HG03432 (cell line): ENCODE data around the gene PLEKHA8.

Experiments
- ATAC-seq: cut with Tn5 transposase; IDR thresholded peaks from one replicate; pipeline ENCODE4 v1.9.1; 2021; ENCODE audit warnings: mild to moderate bottlenecking, moderate library complexity; ENCODE audit not compliant: unreplicated experiment

PLEKHA8 gene

DNA sequence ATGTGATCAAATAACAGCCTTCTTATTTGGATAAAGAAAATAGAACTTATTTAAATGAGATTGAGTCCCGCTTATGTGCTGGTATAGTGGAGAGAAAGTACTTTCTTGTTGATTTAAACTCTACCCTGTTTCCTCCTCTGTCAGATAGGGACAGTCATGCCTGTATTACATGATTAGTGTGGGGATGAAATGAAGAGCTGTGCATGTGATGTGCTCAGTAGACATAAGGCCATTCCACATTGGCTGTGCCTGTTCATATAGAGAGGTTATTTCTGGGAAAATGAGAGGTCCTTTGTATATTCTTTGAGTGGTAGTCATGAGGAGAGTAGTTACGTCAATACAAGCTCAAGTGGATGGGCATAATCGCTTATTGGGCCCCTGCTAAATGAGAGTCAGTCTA is 112.2 kb downstream of the PLEKHA8 start:
- no peak for ATAC-seq

DNA sequence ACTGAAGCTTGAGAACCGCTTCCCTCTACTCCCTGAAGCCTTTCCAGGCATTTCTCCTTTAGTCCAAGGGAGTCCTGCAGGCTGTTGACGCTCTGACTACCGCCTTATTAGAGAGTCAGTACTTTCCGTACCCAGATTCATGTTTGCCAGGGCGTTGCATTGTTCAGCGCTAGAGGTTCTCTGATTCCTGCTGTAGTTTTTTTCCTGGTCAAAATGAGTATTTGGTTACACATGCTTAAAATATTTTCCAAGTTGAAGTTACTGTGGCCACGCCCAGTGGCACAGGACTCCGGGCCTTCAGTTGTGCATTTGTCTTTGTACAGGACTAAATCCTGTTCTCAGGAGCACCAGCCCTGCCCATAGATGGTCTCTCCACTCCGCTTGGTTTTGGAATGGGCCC is 114.5 kb downstream of the PLEKHA8 start:
- no peak for ATAC-seq

DNA sequence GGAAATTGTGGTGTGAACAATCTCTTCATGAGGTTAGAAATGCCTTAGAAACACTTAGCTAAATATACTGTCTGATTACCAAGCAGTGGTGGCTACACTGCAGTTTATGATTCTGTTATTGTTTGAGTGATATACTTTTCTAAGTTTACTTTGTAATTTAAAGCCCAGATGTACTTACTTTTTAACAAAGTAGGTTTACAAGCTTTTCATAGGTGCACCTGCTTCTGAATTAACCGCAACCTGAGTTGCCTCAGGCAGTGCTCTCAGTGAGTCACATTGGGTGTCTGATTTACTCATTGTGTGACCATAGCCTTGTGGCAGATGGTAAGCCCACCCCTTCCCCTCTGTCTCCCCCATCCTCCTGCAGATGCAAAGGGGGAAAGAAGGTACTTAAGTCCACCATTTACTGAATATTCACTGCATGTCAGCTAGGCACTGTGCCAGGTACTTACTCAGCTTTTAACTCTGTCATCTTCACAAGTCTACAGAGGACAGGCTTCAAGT is 115.6 kb downstream of the PLEKHA8 start:
- ATAC-seq, result no peak

DNA sequence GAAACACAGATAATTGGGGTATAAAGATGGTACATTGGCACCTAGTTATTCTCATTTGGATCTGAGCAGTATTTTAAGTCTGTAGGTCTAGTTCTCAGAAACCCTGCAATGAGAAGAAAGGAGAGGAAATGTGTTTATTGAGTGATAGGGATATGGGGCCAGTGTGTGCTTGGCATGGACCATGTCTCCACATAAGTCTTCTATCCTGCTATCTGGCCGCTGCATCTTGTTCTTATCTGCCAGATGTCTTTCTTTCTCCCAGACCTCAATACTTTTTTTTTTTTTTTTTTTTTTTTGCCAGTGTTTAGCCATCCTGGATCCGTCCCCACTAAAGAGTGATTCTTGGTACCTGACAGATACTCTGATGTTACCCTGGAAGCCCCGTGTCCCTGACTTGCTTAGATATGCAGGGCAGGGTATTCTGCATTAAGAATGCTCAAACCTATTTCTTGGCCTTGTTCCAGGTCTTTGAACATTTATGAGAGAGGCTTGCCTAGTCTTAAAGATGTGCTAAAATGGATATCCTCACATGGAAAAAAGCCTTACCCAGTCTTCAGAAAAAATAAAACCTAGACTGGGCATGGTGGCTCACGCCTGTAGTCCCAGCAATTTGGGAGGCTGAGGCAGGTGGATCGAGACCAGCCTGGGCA is 116.6 kb downstream of the PLEKHA8 start:
- no peak for ATAC-seq

DNA sequence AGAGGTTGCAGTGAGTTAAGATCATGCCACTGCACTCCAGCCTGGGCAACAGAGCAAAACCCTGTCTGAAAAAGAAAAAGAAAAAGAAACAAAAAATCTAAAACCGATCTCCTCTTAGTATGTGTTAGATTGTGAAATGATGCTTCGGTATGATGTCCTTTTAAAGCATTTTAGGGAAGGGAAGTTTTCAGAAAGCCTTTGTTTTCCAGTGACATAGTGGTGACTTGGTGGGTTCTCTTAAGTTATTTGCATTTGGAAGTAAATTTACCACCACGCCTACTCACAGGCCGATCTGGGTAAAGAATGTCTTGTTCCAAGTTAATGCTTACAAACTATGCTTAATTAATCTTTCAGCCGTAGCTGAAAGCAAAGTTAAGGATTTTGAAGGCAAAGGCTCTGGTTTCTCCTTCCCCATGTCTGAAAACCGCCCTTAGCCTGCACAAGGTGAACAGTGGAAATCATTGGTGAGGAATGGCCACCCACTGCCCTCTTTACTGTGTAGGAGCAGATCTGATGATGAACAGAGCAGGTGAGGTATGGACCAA is 117.3 kb downstream of the PLEKHA8 start:
- ATAC-seq, result no peak

DNA sequence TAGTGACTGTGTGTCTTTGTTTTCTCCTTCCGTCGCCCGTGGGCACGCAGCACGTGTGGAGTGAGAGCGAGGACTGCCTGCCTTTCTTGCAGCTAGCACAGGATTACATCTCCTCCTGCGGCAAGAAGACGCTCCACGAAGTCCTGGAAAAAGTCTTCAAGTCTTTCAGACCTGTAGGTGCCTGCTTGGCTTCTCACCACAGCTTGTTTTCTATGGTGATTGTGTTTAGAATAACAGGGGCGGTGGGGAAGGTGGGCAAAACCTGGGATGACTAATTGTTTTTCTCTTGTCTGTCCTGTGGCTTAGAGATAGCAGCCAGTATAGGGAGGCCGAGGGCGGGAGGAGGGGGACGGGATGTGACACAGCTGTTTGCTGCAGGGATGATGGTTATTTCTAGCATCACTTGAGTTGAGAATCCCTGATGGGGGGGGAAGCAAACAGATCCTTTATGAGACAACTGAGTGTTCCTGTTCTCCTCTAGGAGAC is 118.0 kb downstream of the PLEKHA8 start:
- no peak for ATAC-seq

DNA sequence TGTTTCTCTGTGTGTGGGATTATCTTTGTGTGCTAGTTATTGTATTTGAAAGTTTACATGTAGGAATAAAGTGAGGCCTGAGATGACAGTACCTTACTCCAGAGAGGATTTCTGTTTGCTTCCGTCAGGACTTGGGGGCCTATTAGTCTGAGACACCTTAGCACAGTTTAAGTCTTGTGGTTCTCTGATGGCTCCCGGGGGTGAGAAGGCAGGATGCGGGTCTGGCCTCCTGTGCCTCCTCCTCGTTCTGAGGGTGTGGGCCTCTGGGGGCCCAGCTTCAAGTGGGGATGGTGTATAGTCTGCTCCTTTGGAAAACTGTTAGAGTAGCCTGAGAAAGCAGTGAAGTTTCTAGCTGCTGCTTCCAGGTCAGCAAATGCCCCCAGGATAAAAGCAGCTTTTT is 119.0 kb downstream of the PLEKHA8 start:
- ATAC-seq, result no peak

DNA sequence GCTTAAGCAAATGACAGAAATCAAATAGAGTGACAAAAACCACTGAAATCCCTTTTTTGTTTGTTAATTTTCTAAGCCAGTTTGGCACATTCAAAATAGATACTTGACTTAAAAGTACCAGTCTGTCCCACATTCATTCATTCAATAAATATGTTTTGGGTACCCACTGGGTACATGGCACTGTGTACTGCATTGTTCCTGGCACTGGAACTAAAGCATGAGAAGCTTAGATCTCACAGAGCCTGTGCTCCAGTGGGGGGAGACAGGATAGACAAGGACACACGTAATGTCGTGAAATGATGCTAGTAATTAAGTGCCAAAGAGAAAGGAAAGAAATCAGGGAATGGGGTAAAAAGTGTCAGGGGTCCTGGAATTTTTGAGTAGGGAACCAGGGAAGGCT is 119.6 kb downstream of the PLEKHA8 start:
- ATAC-seq, result no peak

DNA sequence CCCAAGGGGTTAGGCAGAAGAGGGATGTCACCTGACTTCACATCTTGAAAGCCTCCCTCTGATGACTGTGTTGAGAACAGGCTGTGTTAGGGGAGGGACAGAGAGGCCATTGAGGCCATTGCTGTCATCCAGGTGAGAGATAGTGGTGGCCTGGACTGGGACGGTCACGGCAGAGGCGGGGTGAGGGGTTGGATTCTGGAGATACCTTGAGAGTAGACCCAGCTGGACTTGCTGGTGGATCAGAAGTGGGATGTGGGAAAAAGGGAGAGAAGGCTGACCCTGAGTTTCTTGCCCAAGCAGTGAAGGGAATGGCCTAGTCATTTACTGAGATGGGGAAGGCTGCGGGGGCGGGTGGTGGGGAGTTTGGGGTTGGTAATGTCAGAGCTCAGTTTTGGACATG is 120.2 kb downstream of the PLEKHA8 start:
- no peak for ATAC-seq

DNA sequence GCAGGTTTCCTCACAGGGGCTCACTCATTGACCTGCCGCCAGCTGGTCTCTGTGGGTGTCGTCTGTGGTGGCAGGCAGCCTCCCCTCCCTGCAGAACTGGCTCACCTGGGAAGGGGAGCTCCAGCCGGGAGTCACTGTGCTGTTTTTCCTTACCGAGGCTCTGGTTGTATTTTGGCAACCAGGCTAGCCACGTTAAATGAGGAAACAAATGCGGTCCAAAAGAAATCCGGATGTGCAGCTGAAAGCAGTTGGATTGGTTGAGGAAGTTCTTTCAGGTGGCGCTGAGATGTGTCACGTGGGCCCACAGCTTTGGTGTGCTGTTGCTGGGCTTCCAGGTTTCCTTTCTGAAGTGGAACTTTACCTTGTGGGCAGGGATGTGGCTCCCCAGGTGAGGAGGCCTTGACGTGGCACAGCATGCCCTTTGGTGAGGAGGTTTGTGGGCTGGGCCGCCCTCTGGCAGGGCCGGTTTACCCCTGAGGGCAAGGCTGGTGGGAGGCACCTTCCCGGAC is 120.8 kb downstream of the PLEKHA8 start:
- peak; percentile 41 for ATAC-seq

DNA sequence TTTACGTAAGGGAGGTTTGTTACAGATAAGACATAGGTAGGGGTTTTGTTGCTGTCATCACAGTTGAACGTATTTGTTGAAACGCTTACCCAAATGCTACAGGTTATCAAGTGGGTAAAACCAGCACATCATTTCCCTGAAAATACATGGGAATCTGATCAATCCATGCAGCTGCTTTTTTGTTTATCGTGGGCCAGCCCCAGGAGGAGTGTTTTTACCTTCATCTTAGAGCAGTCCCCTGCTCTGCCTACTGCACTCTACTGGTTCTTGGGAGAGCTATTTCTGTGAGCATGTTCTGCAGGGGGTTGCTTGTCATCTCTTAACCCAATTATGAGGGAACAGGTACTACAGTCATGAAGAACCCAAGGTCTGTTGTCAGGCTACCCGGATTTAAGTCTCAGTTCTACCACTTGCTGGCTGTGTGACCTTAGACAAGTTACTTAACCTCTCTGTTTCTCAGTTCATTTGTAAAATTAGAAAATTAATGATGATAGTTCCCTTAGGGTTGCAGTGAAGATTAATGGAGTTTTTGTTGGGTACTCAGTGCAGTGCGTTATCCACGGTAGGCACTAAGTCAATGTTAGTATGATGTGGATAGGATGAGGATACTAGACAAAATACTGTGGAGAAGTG is 121.5 kb downstream of the PLEKHA8 start:
- ATAC-seq, result no peak

DNA sequence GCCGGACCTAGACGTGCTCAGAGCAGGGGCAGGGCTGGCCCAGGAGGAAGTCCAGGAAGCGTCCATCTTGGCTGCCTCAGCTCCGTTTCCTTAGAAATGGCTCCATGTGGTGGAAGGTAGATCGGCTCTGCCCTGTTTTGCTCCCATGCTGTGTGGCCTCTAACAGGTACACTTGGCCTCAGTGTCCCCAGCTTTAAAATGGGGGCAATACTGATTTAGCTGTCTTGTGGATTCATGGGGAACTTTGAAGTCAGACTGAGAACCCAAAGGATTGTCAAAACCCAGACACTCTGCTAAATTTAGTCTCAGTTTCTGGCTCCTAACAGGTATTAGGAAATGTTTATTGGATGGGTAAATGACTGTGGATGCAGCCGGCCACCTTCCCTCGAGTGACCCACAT is 122.5 kb downstream of the PLEKHA8 start:
- no peak for ATAC-seq

DNA sequence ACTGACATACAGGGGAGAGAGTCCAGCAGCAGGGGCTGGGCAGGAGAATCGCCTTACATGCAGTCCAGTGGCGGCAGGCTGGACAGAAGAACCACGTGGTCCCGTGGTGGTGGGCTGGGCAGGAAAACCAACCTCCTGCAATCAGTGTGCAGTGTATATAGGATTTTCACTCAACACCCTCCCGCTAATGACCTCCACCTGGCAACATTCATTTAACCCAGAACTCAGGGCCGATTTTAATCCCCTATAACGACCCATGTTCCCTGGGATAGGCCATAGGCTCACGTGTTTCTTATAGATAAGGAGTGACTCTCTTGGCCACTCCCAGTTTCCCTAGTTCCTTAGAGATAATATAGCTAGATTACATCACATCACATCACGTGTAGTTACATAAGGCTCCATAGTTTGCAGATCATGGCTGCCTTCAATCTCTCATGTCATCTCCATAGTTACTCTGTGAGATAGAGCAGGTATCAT is 125.9 kb downstream of the PLEKHA8 start:
- no peak for ATAC-seq

DNA sequence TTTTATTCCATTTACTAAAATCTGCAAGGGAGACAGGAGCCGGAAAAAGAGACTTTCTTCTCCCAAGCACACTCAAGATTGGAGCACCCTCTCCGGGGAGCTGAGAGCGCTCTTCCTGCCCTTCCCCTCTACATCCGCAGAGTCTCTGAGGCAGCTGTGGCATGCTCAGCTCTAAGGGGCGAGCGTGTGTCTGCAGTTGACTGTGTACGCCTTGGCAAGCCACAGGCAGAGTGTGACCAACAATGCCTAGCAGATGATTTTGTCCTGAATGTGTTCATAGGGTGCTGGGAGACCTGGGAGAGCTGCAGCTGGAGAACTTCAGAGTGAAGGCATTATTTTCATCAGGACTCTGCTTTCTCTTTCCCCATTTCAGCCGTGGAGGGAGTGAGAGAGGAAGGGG is 127.3 kb downstream of the PLEKHA8 start:
- ATAC-seq, result no peak

DNA sequence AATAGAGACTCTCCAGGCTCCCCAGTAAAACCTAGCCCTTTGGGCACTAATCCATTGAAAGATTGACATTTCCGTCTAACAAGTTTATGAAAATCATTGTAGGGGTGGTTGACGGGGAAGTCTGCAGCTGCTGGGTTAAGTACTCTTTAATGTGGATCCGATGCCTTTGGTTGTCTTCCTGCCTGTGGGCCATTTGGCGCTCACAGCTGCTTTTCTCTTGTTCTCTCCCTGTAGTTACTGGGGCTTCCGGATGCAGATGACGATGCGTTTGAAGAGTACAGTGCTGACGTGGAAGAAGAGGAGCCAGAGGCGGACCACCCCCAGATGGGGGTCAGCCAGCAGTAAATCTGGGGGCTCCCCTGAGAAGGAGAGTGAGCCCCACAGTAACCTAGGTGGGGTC is 129.0 kb downstream of the PLEKHA8 start:
- ATAC-seq, result no peak

DNA sequence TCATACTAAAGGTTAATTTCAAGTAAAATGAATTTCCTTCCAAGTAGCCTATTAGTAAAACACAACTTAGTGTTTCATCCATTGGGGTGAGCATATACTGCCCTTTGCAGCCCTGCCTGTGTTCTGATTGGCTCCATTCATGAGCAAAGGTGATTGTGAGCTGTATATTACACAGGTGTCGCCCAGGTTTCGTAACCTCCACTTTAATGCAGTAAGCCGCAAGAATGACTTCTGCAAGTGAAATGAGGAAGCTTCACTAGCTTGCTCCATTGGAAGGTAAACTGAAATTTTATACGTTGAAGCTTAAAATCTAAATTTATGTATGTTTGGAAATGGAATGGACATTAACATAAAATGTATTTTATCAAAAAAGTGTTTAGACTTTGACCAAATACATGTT is 131.0 kb downstream of the PLEKHA8 start:
- ATAC-seq, result no peak

DNA sequence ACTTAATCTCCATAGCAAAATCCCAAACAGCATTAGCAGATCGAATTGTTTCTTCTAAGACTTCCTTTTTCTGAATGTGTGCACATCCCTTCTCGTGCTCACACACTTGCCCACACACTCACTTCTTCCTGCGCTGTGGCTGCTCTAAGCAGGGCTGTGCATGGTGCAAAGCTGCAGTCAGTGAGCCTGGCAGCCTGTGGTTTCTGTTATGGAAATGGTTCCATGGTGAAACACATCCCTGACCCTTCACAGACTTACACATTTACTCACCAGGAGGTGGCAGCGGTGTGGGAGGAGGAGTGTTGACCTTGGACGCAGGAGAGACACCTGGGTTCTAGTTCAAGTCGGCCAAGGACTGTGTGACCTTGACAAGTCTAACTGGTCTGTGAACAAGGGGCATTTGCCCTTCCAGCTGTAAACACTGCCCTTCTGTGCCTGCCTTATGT is 131.5 kb downstream of the PLEKHA8 start:
- ATAC-seq, result no peak

DNA sequence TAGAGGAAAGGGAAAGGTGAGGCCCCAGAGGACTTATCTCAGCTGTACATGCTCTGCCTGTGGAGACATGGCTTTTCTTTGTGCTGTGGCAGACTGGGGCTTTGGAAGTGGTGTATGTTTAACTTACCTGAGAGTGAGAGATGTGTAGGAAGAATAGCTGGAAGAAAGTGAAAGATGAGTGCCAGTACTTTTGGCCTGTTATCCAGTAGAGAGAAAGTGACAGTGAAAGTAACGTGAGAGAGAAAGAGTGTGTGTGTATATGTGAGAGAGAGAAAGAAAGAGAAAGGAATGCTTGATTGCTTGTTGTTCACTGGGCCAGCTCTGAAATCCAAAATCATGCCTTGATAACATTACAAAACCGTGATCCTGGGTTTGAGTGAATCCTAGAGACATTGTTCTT is 132.1 kb downstream of the PLEKHA8 start:
- no peak for ATAC-seq

DNA sequence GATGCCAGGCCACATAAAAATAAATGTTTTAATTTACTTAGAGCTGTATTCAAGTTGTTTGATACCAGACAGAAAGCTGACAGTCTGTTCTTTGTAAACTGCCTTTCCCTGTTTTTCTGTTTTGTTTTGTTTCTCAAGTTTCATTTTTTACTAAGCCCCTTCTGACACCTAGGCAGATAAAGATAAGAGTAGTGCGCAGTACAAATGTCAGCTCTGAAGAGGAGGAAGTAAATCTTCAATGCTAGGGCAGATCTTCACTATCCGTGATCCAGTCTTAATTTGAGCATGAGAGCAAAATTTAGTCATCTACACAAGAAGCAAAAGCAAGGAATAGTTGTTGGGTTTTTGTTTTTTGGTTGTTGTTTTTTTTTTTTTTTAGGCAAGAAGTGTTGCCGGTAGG is 133.9 kb downstream of the PLEKHA8 start:
- ATAC-seq, result no peak

DNA sequence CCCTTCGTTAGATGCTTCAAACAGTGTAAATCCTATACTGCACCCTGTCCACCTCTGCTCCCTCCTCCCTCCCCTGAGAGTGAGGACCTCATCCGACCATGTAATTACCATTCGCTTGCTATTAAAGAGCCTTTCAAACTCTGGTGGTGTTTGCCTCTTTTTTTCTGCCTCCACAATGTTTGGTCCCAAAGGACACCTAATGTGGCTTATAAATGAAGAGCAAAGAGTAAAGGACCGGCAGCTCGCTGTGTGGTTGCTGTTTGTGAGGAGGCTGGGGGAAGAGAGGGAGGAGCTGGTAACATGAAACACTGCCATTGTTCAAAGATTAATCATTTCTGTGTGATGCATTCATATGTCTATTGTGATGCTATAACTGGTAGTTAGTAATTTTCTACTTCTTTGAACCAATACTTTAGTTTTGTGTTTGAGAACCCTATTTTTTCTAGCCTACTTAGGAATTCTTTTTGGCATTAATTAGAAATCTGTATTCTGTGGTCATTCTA is 134.5 kb downstream of the PLEKHA8 start:
- ATAC-seq, result peak; percentile 61

DNA sequence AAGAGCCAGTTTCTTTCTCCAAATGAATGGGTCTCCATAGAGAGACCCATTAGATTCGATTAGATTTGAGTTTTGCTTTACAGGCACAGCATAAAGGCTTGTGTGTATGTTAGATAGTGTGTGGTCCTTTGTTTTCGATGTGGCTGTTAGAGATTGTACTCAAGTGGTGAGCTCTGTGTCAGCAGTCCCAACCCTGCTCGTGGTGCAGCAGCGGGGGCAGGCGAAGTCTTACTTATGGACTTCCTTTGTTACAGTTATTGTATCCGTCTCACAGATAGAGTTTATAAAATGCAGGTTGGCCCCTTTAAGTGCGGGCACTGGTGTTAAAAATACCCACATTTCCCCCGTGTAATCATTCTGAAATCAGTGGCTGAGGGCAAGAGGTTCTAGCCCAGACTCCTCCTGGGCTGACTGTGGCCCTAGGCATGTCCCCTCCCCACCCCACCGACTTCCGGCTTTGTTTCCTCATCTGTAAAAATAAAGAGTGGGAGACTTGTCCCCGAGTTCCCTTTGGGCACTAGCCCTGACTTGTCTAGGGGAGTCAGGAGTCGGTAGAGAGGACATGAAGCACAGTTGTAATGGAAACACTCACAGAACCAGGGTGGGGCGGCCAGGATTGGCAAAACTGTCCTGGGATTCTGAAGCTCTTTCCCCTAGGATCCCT is 135.2 kb downstream of the PLEKHA8 start:
- ATAC-seq, result peak; percentile 55
